ENCODE results near the gene THBS1. TPM values are rescaled to one million over a fixed set of nuclear protein-coding genes. Genes with fewer than 3 reads are reported as not detected.

THBS1 gene
- 29.5 TPM for total RNA-seq
- long read RNA-seq, full-length matches to known transcripts, result 2 of 17 reads
- long read RNA-seq, partial matches to known transcripts, result 13 of 17 reads
- long read RNA-seq, other reads (novel, unspliced or antisense), result 2 of 17 reads

DNA sequence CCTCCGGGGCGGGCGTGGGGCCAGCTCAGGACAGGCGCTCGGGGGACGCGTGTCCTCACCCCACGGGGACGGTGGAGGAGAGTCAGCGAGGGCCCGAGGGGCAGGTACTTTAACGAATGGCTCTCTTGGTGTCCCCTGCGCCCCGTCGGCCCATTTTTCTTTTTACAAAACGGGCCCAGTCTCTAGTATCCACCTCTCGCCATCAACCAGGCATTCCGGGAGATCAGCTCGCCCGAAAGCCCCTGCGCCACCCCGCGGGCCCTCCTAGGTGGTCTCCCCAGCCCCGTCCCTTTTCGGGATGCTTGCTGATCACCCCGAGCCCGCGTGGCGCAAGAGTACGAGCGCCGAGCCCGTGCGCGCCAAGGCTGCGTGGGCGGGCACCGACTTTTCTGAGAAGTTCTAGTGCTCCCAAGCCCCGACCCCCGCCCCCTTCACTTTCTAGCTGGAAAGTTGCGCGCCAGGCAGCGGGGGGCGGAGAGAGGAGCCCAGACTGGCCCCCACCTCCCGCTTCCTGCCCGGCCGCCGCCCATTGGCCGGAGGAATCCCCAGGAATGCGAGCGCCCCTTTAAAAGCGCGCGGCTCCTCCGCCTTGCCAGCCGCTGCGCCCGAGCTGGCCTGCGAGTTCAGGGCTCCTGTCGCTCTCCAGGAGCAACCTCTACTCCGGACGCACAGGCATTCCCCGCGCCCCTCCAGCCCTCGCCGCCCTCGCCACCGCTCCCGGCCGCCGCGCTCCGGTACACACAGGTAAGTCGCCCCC, at the start of gene THBS1:
THBS1 (plus strand) TSS at position 595 of the 757 bp plus-strand sequence. CDS start 779 bp downstream, outside the sequence.
- intact Hi-C loops (cut with micrococcal nuclease), result loop anchor here (5.0 to 10.0 kb wide), 3 partner anchors 174 to 766 kb away; no protein-coding TSS in a partner anchor
- peak; percentile 91 for DNase-seq
- ATAC-seq, result peak; percentile 80

GRCh38 chr15:39534996-39535395, 45.9 kb upstream of the THBS1 start:
- ATAC-seq, result no peak
- intact Hi-C loops (cut with micrococcal nuclease), result no loop called here

DNA sequence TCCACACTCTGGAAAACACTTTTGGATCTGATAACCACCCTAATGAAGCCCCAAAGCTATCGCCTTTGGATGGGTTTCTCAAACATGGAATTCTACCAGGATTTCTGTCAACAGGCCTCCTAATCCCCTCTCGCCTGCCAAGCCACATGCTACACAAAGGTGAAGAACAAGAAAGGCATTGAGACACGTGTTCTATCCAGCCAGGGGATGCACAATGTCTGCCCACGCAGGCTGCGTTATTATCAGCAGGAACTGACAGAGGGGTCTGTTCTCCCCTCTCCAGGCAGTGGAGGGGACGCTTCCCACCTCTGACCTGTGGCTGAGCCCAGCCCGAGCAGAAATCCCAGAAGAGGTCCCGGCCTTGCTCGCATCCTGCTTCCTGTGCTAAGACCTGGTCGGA, 45.4 kb upstream of the THBS1 start:
- DNase-seq, result no peak
- intact Hi-C loops (cut with micrococcal nuclease), result no loop called here
- no peak for ATAC-seq

More at GRCh38 chr15:39534996-39535395, 45.9 kb upstream of the THBS1 start:
- no peak for DNase-seq

DNA sequence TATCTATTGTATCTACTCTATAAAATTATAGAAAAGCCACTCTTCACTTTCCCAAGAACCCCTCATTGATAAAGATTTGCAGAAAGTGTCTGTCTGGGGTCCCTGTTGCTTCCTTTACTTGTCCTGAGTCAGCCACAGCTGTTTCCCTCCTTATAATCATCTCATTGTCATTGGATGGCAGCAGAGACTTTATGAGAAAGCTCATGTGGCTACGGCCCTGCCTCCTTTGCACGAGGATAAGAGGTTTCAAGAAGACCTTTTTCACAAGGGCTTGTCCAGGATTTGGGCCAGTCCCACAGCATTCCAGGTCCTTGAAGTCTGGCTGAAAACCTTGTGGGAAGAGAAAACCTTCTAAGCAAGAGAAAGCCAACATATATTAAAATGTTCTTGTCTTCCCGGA, 41.9 kb upstream of the THBS1 start:
- ATAC-seq, result no peak
- intact Hi-C loops (cut with micrococcal nuclease), result no loop called here

GRCh38 chr15:39539466-39539865, 41.4 kb upstream of the THBS1 start:
- ATAC-seq (peak; percentile 33), DNase-seq (no peak)
- intact Hi-C loops (cut with micrococcal nuclease), result no loop called here

More for the DNA sequence above, 41.9 kb upstream of the THBS1 start:
- DNase-seq, result no peak

DNA sequence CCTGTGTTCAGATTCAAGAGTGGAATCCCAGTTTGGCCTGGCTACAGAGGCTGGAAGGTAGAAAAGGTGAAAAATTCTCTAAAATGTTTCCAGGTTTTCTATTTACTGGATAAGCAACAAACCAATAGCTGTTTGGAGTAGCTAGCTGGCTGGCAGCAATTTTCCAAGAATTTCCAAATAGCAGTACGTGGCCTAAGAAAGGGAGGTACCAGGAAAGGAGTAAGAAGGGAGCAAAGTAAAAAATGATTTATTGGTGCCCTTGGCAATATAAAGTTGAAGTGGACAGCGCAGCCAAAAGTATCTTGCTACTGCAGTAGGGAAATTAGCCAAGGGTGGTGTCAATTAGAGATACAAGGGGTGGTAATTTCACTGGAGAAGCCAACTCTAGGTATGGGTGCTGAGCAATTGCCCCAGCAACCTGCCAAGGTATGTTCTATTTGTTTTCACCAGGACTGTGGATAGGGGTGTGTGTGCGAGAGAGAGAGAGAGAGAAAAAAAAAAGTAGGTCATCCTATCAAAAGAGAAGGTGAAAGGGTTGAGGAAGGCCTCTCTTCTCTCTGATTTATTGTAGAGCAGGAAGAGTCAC, 40.8 kb upstream of the THBS1 start:
- peak; percentile 14 for ATAC-seq
- intact Hi-C loops (cut with micrococcal nuclease), result no loop called here
- DNase-seq, result no peak

DNA sequence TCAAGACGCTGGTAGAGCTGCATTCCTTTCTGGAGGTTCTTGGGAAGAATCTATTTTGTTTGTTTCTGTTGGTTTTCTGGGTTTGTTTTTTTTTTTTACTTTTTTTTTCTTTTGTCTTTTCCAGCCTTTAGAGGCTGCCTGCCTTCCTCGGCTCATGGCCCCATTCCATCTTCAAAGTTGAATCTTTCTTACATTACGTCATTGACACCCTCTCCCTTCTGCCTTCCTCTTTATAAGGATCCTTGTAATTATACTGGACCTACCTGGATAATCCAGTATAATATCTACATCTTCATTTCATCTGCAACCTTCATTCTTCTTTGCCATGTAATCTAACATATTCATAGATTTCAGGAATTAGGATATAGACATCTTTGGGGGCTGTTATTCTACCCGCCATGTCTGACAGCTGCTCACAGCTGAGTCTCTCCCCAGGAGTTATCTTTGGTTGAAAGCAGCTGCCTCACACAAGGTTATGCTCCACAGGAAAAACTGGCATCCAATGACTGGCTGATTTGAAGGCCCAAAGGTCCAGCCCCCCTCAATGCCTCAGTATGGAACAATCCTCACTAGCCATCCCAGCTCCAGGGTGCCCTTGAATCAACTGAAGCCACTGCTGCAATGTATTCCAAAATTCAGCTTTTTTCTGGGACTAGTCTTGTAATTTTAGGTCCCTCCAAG, 38.4 kb upstream of the THBS1 start:
- ATAC-seq, result no peak
- no peak for DNase-seq
- intact Hi-C loops (cut with micrococcal nuclease), result no loop called here

DNA sequence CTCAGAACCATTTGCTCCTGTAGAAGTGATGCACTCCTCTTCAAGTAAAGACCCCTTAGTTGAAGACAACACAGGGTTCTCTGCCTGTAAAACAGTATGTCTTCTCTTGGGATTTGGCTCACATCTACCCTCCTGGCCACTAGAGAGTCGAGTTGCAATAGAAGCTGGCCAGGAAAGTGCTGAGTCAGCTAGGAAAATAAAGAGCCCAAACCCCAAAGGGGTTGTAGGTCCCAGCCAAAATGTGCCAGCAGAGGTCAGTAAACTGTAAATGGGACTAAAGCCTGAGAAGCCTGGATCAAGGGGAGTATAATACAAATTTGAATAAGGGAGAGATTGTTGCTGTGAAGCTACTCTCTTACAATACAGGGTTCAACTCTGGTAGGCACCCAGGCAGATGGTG, 37.2 kb upstream of the THBS1 start:
- intact Hi-C loops (cut with micrococcal nuclease), result no loop called here
- ATAC-seq (no peak), DNase-seq (no peak)

- ATAC-seq, result no peak
- DNase-seq, result no peak
- intact Hi-C loops (cut with micrococcal nuclease), result no loop called here
These were observed 34.0 kb upstream of the THBS1 start for GRCh38 chr15:39546842-39547241.

DNA sequence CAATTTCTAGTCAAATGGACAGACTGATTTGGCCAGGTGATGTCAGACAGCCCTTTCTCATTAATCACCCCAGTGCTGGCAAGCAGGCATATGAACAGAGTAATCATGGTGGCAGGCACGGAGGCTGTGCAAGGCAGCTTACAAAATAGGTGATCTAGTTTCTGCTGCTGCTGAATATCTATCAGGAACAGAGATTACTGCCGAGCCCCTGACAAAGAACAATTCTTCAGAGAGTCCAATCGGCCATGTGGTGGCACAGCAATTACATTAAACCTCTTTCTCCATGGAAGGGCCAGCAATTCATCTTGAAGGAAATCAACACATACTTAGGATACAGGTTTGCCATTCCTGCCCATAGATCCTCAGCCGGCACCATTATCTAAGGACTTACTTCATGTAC, 32.3 kb upstream of the THBS1 start:
- intact Hi-C loops (cut with micrococcal nuclease), result no loop called here
- ATAC-seq (no peak), DNase-seq (no peak)

- ATAC-seq, result peak; percentile 90
- peak; percentile 64 for DNase-seq
- intact Hi-C loops (cut with micrococcal nuclease), result no loop called here
These were observed 31.0 kb upstream of the THBS1 start for GRCh38 chr15:39549912-39550311.

GRCh38 chr15:39551476-39551875, 29.4 kb upstream of the THBS1 start:
- DNase-seq (no peak), ATAC-seq (no peak)
- intact Hi-C loops (cut with micrococcal nuclease), result no loop called here

DNA sequence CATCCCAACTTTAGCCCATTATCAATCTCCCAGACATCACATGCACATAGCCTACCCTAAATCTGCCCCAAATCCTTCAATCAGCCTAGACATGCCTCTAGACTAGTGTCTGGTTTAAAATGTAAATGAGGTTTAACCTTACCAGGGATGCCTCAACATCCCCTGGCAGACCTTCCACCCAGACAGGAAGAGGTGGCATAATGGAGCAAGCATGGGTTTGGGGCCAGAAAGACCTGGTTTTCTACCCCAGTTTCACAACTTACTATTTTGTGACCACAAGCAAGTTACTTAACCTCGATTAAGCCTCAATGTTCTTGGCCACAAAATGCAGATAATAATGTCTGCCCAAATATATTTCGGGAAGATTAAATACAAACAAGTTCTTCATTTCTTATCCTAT, 28.3 kb upstream of the THBS1 start:
- DNase-seq (no peak), ATAC-seq (no peak)
- intact Hi-C loops (cut with micrococcal nuclease), result no loop called here

DNA sequence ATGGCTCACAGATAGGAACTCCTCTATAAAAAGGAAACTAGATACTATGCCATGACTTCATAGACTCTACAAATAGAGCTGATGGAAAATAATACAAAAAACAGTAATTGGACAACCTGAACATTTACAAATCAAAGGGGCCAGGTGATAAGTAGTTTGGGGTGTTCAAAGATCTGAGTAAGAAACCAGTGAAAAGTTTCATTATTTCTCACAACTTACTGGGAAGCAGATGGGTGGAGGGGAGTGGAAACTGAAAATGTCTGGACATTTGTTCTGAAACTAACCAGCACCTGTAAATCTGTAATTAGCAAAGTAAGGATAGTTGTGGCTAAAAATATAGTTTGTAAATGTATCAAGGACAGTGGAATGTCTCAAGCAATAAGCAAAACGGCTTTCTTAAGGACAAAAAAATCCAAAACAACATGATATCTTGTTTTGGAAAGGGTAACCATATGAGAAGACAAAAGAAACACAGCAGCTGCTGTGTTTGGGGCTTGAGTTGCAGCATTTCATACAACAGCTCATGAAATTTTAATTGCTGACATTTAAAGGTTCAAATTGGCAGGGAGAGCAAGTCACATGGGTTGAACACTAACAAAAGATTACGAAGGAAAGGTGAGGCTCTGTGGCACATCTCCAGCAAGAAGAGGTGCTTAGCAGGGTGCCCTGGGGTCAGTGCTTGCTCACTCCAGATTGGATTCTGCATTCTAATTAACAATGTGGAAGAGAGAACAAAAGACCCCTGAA, 26.8 kb upstream of the THBS1 start:
- peak; percentile 49 for ATAC-seq
- intact Hi-C loops (cut with micrococcal nuclease), result no loop called here
- DNase-seq, result no peak

DNA sequence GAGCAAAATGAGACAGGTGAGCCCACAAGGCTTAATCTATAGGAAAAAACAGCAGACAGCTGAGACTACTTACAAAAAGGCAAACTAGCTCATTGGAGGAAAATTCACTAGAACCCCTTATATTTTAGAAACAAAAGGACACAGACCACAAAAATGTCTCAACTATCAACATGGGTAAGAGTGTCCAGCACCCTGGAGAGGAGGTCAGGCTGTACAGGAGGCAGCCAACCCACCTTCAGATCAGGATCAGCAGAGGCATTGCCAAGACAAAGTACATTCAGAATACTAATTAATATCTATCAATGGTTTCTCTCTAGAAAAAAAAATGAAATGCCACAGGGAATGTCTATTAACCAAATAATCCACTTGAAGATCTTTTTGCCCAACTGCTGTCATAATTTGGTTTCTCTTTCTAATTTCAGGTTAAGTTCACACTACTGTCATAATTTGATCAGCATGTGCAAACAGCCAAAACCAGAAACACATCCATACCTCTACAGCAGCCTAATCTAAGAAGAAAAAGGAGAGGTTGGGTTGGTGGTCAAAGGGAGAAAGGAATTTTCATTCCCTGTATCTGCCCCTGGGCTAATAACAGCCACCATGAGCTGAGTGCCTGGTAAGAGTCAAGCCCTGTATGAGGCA, 26.0 kb upstream of the THBS1 start:
- intact Hi-C loops (cut with micrococcal nuclease), result no loop called here
- ATAC-seq (no peak), DNase-seq (no peak)

GRCh38 chr15:39555885-39556284, 25.0 kb upstream of the THBS1 start:
- intact Hi-C loops (cut with micrococcal nuclease), result no loop called here
- no peak for DNase-seq
- ATAC-seq, result peak; percentile 43

DNA sequence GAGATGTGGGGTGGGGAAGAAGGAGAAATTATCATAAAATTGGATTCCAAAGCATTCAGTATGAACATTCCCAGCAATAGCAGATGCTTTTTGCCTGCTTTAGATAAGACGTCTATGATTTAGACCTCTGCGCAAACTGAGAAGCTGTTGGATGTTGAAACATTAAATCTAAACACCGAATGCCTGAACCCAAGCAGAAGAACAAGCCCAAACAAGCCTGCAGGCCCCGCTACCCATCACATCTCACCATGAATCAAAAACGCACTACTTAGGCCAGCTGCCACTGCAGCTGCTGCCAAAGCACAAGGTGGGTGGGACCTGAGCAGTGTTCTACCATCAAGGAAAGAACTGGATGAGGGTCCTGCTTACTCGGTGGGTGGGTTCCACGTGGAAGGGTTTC, 24.4 kb upstream of the THBS1 start:
- intact Hi-C loops (cut with micrococcal nuclease), result no loop called here
- DNase-seq (no peak), ATAC-seq (no peak)

- DNase-seq (no peak), ATAC-seq (no peak)
These were observed 22.5 kb upstream of the THBS1 start for GRCh38 chr15:39558421-39558820.

More at GRCh38 chr15:39558421-39558820, 22.5 kb upstream of the THBS1 start:
- intact Hi-C loops (cut with micrococcal nuclease), result no loop called here

All from left ventricle myocardium superior (tissue), 1 donor.